DOHH2 (cell line): ENCODE data around the gene G3BP2.

Experiments
- EZH2phosphoT487 ChIP-seq: fragments of 200-600 bp; sonication (generic); IDR thresholded peaks from 2 replicates; pipeline ENCODE4 v1.6.1; 2017; ENCODE audit warnings: borderline replicate concordance, mild to moderate bottlenecking, antibody characterized with exemption, low read length, moderate library complexity, mixed read lengths
- TF ChIP-seq, protein P1 (sequence below): fragments of 200-600 bp; sonication (generic); IDR thresholded peaks from one replicate; pipeline ENCODE4 v1.5.1; 2014; ENCODE audit warnings: antibody characterized with exemption, mild to moderate bottlenecking, low read depth, low read length; ENCODE audit not compliant: poor library complexity, severe bottlenecking

DNA sequence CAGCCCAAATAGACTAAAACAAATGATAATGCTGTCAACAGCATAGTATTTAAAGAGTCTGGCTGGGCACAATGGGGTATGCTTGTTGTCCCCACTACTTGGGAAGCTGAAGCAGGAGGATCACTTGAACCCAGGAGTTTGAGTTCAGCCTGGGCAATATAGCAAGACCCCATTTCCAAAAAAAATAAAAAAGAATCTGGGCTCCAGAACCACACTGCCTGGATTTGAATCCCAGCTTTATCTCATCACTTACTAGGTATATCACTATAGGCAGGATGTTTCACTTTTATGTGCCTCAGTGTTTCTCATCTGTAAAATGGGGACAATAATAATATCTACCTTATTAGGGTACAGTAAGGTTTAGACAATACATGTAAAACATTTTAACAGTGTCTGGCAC, 5.3 kb upstream of the G3BP2 start:
- TF ChIP-seq, protein P1, sequence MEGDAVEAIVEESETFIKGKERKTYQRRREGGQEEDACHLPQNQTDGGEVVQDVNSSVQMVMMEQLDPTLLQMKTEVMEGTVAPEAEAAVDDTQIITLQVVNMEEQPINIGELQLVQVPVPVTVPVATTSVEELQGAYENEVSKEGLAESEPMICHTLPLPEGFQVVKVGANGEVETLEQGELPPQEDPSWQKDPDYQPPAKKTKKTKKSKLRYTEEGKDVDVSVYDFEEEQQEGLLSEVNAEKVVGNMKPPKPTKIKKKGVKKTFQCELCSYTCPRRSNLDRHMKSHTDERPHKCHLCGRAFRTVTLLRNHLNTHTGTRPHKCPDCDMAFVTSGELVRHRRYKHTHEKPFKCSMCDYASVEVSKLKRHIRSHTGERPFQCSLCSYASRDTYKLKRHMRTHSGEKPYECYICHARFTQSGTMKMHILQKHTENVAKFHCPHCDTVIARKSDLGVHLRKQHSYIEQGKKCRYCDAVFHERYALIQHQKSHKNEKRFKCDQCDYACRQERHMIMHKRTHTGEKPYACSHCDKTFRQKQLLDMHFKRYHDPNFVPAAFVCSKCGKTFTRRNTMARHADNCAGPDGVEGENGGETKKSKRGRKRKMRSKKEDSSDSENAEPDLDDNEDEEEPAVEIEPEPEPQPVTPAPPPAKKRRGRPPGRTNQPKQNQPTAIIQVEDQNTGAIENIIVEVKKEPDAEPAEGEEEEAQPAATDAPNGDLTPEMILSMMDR: no peak
- TF ChIP-seq EZH2phosphoT487: no peak
